Caki2 (cell line): Measurements from ENCODE around the gene PCAT7. TPM values are rescaled to one million over a fixed set of nuclear protein-coding genes. Genes with fewer than 3 reads are reported as not detected.

Experiments used
- total RNA-seq: library from RNA; depleted of rRNA; stranded (reverse); fragments of >200 nt; shearing (Covaris generic); gene quantifications from 2 replicates; pipeline ENCODE4 v1.2.3, GENCODE V29; 2014; ENCODE audit warnings: low replicate concordance; rRNA removed

The PCAT7 gene
- total RNA-seq, 1 experiment from 2014 or later, result 5.8 TPM

Other genes with a start within 250 kb of the PCAT7 start
- gene NUTM2F, start 226.4 kb upstream of the PCAT7 start, total RNA-seq, result not detected in 2 replicates
- gene FBP2, start 38.7 kb downstream of the PCAT7 start, total RNA-seq, result not detected in 2 replicates
- not detected in 2 replicates for gene FBP1, start 84.4 kb downstream of the PCAT7 start, total RNA-seq
- 33.1 and 55.5 TPM in 2 replicates for gene AOPEP, start 171.6 kb downstream of the PCAT7 start, total RNA-seq